Measurements from ENCODE around the gene AKAP13. TPM values are rescaled to one million over a fixed set of nuclear protein-coding genes. Genes with fewer than 3 reads are reported as not detected.

AKAP13 gene
- total and polyA plus RNA-seq, 2 of the 8 experiments (the other 6 are each of a cell fraction or from before 2014, with no cell fraction given): 14.0 to 46.2 TPM

- Histone ChIP-seq H3K27ac (ENCODE audit: low read depth, low read length) (no peak overlapping the region), H4K5ac (ENCODE audit: insufficient read length, low read depth, low read length) (no peak overlapping the region), H3K4me1 (replicated peaks in 1 of 4; ENCODE audit: control insufficient read depth in 3 of 4, insufficient read depth in 4 of 4, low read length in 3 of 4) (no peaks in the 10 kb centered on the region), H3K14ac (ENCODE audit: insufficient read length) (no peak overlapping the region), H2BK15ac (ENCODE audit: low read length) (no peak overlapping the region), H3K23ac (ENCODE audit: insufficient read length) (no peak overlapping the region), H3K27me3 (replicated peaks in 1 of 4; ENCODE audit: control insufficient read depth in 3 of 4, extremely low read depth in 1 of 4, insufficient read depth in 3 of 4, low read length in 3 of 4) (no peaks in the 10 kb centered on the region), H3K79me2 (ENCODE audit: control insufficient read depth in 1 of 2, insufficient read depth in 2 of 2, low read length in 2 of 2) (no peaks in the 10 kb centered on the region), H2AK5ac (ENCODE audit: low read depth, low read length) (no peak overlapping the region), H3K4me3 (ENCODE audit: extremely low read depth in 1 of 4, insufficient read depth in 2 of 4, low read depth in 3 of 4, low read length in 4 of 4) (no peak overlapping the region), H3K36me3 (ENCODE audit: control insufficient read depth in 2 of 4, insufficient read depth in 4 of 4, low read length in 3 of 4) (peaks cover 0 to 9% (median 2%) of the 10 kb centered on the region in 4 experiments; a peak in 5 of 8 replicates), H3K4ac (replicated peaks; ENCODE audit: insufficient read length, low read depth, low read length) (no peak overlapping the region), H4K91ac (replicated peaks; ENCODE audit: insufficient read length, low read length) (no peak overlapping the region), H3K23me2 (ENCODE audit: low read depth, low read length) (no peaks in the 10 kb centered on the region), H4K8ac (ENCODE audit: extremely low read depth, insufficient read depth, low read length) (no peak overlapping the region), H2BK20ac (ENCODE audit: low read length) (no peak overlapping the region), H3K18ac (ENCODE audit: extremely low read depth, low read length) (no peak overlapping the region), H3K9ac (replicated peaks in 1 of 4; ENCODE audit: extremely low read depth in 1 of 4, low read depth in 3 of 4, low read length in 3 of 4) (no peak overlapping the region), H3K56ac (replicated peaks; ENCODE audit: insufficient read length, low read depth, low read length) (no peak overlapping the region), H4K20me1 (replicated peaks in 1 of 2; ENCODE audit: control insufficient read depth in 1 of 2, insufficient read depth in 2 of 2, low read length in 2 of 2) (no peaks in the 10 kb centered on the region), H2BK120ac (replicated peaks; ENCODE audit: low read depth, low read length) (no peak overlapping the region), H2AFZ (ENCODE audit: low read length) (no peak overlapping the region), H3K79me1 (ENCODE audit: low read depth, low read length) (no peaks in the 10 kb centered on the region), H2BK12ac (ENCODE audit: low read depth, low read length) (no peak overlapping the region), H3K4me2 (ENCODE audit: insufficient read depth in 1 of 2, low read depth in 2 of 2, low read length in 2 of 2) (no peak overlapping the region), H2BK5ac (ENCODE audit: low read depth, low read length) (no peak overlapping the region), H3K9me3 (ENCODE audit: insufficient read depth in 2 of 2, low read depth in 1 of 2, low read length in 1 of 2) (no peaks in the 10 kb centered on the region)
- no peak for TF ChIP-seq EZH2 (IDR thresholded peaks at IDR 0.05; ENCODE audit: low read depth, low read length, severe bottlenecking)
- TF ChIP-seq SP4 (IDR thresholded peaks at IDR 0.05; ENCODE audit: low read length): no peak
- TF ChIP-seq YY1 (IDR thresholded peaks at IDR 0.05; ENCODE audit: low read depth, low read length): no peak
- TF ChIP-seq EP300 (IDR thresholded peaks at IDR 0.05; ENCODE audit: borderline replicate concordance in 1 of 2, low read depth in 2 of 2, low read length in 2 of 2): no peak
- TF ChIP-seq ATF3 (IDR thresholded peaks at IDR 0.05; ENCODE audit: insufficient read depth, low read depth, low read length): no peak
- no peak for TF ChIP-seq GABPA (IDR thresholded peaks at IDR 0.05; ENCODE audit: borderline replicate concordance, insufficient read depth, low read length)
- no peak for TF ChIP-seq BACH1 (IDR thresholded peaks at IDR 0.05; ENCODE audit: low read length)
- FAIRE-seq (no peak), DNase-seq (ENCODE audit: low read depth in 1 of 2, low spot score in 2 of 2) (no peak)
- CTCF ChIA-PET (ENCODE audit: partially characterized antibody): no interaction called here
- WGBS, 2 experiments (ENCODE audit: extremely low coverage in 1 of 2, insufficient coverage in 1 of 2, insufficient read length in 1 of 2, insufficient replicate concordance in 2 of 2, low coverage in 1 of 2, low lambda C conversion rate in 2 of 2, missing lambda C conversion rate in 1 of 2): 77% methylated on average over 5 of the region's 5 CpGs; no CpG with 5 or more reads in 1 of the 2 experiments
- POLR2A ChIA-PET (ENCODE audit: partially characterized antibody): no interaction called here
Measured at GRCh38 chr15:85649372-85649771, 269.0 kb downstream of the AKAP13 start.

Data from H1 (cell line).